Stimulated activated naive CD8-positive, alpha-beta T cell treated with anti-CD3 and anti-CD28 coated beads, Interleukin-15, Interleukin-2, amounts not matched to agents 100 ng/mL and 50 ng/mL, for 24 hours (primary cell): ENCODE measurements around the gene G6PD.
A peak's percentile ranks its signal among the peaks of the same experiment; 100 is the strongest.
"Not testable (repeated sequence)": the region's sequence is repeated elsewhere in the genome, so short reads cannot be mapped to it uniquely, and the experiment has no call there.

Experiments used
- H3K27ac Mint-ChIP-seq: one replicate; pipeline ENCODE4 v1.8.0; 2021; ENCODE audit warnings: mild to moderate bottlenecking, mixed read lengths
- H3K27me3 Mint-ChIP-seq: one replicate; pipeline ENCODE4 v1.8.0; 2021; ENCODE audit warnings: mixed read lengths
- H3K36me3 Mint-ChIP-seq: one replicate; pipeline ENCODE4 v1.8.0; 2021; ENCODE audit warnings: low read depth, mixed read lengths
- H3K4me1 Mint-ChIP-seq: one replicate; pipeline ENCODE4 v1.8.0; 2021; ENCODE audit warnings: low read depth, mixed read lengths
- H3K4me3 Mint-ChIP-seq: one replicate; pipeline ENCODE4 v1.8.0; 2021; ENCODE audit warnings: mild to moderate bottlenecking, mixed read lengths
- H3K9me3 Mint-ChIP-seq: one replicate; pipeline ENCODE4 v1.8.0; 2021; ENCODE audit warnings: mixed read lengths

Gene G6PD

DNA sequence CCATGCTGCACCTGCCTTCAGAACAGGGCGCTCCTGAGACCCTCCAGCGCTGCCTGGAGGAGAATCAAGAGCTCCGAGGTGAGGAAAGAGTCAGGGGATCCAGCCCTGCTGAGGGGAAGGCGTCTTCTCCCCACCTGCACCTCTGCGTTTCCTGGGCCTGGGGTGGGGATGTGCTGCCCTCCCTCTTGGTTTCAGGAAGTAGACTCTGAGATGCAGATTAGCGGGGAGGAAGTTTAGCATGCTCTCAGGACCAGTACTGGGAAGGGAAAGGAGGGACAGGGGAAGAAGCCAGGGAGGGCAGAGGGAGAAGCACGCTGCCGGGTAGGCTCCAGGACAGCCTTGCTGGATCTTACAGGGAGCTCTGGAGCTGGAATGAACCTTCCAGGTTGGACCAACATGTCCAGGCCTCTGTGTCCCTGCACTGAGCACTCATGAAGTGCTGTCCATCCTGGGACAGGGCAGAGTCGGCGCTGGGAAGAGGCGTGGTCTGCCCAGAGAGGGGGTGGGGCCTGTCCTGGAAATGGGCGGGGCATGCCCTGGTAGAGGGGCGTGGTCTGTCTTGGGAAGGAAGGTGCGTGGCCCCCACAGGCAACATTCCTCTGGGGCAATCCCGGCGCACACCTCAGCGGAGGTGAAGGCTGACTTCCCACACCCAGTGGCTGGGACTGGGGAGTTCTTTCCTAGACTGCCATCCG is 5.6 kb upstream of the G6PD start:
- H3K4me1 Mint-ChIP-seq, result peaks cover 29% of the 10 kb centered on the region
- not testable (repeated sequence) for H3K27me3 Mint-ChIP-seq, H3K4me3 Mint-ChIP-seq, H3K27ac Mint-ChIP-seq, H3K9me3 Mint-ChIP-seq
- peaks cover 26% of the 10 kb centered on the region for H3K36me3 Mint-ChIP-seq

DNA sequence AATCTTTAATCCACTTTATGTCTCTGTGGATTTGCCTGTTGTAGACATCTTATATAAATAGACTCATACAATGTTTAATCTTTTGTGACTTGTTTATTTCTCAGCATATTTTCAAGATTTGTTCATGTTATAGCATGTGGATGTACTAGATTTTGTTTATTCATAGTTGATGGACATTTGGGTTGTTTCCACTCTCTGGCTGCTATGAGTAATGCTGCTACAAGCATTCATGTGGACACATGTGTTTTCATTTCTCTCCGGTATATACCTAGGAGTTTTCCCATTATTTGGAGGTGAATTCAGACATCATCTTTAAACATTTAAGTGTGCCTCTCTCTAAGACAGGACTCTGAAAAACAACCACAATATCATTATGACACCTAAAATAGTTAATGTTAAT is 3.1 kb upstream of the G6PD start:
- peak overlapping the region; percentile 89 for H3K27ac Mint-ChIP-seq
- peaks cover 27% of the 10 kb centered on the region for H3K36me3 Mint-ChIP-seq
- peak overlapping the region; percentile 67 for H3K4me3 Mint-ChIP-seq
- peaks cover 44% of the 10 kb centered on the region for H3K4me1 Mint-ChIP-seq
- no peaks in the 10 kb centered on the region for H3K9me3 Mint-ChIP-seq
- H3K27me3 Mint-ChIP-seq, result no peaks in the 10 kb centered on the region

DNA sequence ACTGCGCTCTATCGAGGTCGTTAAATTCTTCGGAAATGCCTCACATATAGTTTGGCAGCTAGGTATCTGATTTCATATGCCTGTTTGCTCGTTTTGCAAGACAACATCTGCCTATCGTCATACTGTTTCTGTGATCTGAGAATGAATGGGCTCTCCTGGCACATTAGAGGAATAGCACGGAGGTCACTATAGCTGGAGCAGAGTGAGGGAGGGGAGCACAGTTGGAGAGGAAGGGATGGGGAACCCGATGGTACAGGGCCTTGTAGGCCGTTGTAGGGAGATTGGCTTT is 1.3 kb upstream of the G6PD start:
- Mint-ChIP-seq H3K27ac (peak overlapping the region; percentile 96), H3K27me3 (no peaks in the 10 kb centered on the region), H3K4me1 (peaks cover 53% of the 10 kb centered on the region), H3K4me3 (peak overlapping the region; percentile 99), H3K36me3 (peaks cover 31% of the 10 kb centered on the region), H3K9me3 (no peaks in the 10 kb centered on the region)

DNA sequence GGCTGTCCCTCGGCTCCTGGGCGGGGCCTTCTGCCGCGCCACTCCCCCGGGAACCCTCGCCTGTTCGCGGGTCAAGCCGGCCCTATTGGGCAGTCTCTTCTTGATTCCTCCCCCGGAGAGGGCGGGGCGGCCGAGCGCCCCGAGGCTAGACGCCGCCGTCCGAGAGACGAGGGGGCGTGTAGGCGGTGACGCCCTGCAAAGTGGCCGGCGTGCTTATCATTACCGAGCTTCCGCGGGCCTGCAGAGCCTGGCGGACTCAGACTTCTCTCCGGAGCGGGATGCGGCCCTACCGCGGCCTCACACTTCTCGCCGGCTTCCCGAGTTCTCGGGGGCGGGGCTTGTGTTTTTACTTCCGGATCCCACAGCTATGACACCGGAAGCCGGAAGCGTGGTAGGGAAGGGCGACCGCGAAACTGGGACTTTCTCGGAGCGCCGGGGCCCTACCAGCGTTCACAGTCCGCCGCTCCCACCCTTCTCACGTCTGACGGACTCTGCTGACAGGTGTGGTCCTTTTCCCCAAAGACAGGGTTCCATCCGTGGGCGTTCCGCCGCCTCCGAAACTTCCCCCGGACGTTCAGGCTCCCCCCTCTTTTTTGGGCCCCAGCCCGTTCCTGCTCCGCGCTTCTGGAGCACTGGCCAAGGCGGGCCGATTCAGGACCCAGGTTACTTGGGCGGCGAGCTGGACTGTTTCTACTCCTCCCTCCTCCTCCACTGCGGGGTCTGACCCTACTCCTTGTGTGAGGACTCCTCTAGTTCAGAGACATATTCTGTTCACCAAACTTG is 790 bp upstream of the G6PD start, which contains the start of gene IKBKG:
TSS of gene IKBKG (plus strand) at position 376 of the 783 bp plus-strand sequence. CDS start 4,383 bp downstream, outside the sequence.
- H3K36me3 Mint-ChIP-seq, result peaks cover 35% of the 10 kb centered on the region
- H3K27ac Mint-ChIP-seq, result peak within 1 kb of the TSS; percentile 96
- peaks cover 58% of the 10 kb centered on the region for H3K4me1 Mint-ChIP-seq
- H3K9me3 Mint-ChIP-seq, result no peaks in the 10 kb centered on the region
- H3K4me3 Mint-ChIP-seq, result peak within 1 kb of the TSS; percentile 99
- H3K27me3 Mint-ChIP-seq, result no peaks in the 10 kb centered on the region

DNA sequence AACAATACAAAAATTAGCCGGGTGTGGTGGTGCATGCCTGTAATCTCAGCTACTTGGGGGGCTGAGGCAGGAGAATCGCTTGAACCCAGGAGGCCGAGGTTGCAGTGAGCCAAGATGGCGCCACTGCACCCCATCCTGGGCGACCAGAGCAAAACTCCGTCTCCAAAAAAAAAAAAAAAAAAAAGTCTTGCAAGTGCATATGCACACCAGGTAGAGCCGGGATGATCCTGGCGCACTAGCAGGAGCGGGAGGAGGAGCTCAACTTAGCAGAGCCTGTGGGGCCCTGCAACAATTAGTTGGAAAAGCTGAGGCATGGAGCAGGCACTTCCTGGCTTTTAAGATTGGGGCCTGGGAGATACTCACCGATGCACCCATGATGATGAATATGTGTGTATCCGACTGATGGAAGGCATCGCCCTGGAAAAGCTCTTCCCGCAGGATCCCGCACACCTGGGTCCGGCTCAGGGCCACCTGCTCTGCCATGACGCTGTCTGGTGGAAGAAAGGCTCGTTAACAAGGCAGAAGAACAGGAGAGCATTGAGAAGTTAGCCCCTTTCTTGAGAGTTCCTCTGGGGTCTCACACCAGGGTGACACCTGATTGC is 872 bp downstream of the G6PD start:
- Mint-ChIP-seq H3K4me3 (peak overlapping the region; percentile 81), H3K9me3 (no peaks in the 10 kb centered on the region), H3K4me1 (peaks cover 63% of the 10 kb centered on the region), H3K36me3 (peaks cover 31% of the 10 kb centered on the region), H3K27ac (no peak overlapping the region), H3K27me3 (no peaks in the 10 kb centered on the region)

DNA sequence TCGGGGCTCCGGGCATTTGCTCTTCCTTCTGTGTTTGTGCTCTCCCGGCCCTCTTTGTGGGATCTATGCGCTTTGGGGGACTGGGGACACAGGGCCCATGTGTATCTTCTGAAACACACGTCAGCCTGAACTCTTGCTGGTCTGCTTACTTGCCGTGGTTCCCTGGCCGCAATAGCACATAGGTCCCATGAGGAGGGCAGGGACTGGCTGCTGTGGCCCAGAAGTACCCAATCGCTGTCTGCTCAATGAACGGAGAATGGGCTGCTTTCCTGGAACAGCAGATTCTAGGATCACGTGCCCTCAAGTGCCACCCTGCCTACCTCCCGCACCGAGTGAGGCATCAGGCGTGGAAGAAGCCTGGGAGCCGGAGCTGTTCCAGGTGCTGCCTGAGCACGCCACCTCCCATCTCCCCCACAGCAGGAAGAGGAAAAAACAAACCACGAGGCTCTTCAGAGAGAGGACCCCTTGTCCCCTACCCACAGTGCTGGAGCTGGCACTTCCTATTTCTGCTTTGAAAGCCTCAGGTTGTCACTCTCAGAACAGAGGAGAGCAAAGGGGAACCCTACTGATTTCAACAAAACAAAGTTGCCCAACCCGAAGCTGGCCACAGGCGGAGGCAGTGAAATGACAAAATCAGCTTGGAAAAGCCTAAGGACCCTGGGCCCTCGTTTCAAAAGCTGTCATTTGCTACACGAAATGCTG is 3.8 kb downstream of the G6PD start:
- Mint-ChIP-seq H3K9me3 (no peaks in the 10 kb centered on the region), H3K4me1 (peaks cover 61% of the 10 kb centered on the region), H3K4me3 (peak overlapping the region; percentile 87), H3K27ac (peak overlapping the region; percentile 97), H3K36me3 (peaks cover 22% of the 10 kb centered on the region), H3K27me3 (no peaks in the 10 kb centered on the region)

DNA sequence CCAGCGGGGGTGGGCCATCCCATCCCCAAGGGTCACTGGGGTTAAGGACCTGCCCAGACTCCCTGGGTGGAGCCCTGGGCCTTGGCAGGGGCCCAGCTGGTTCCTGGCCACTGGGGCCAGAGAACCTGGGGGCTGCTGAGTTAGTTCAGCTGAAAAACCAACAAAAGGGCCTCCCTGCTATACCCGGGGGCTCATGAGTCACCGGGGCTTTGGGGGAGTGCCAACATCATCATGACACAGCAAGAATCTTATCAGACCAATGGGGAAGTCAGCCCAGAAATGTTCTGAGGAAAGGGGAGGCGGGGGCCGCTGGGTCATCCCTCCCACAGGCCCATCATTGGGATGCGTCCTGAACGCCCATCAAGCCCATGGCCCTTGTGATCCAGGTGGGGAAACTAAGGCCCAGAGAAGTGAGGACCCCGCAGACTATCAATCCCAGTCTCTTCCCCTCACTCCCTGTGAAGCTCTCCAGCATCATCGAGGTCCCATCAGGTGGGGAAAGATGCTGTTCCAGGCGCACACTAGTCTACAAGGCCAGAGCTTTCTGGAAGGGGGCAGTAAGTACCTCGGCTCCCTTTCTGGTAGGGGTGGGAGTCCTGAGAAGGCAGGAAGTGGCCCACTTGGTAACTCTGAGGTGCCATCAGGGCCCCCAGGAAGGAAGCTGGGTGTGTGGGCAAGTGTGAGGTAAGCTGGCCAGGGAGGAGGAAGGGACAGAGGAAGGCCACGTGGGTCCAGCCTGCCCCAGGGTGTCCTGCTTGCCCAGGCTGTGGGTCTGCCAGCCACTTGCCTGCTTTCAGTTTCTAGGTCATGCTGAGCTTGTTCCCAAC is 4.5 kb downstream of the G6PD start:
- H3K4me3 Mint-ChIP-seq, result peak overlapping the region; percentile 87
- no peaks in the 10 kb centered on the region for H3K9me3 Mint-ChIP-seq
- peaks cover 21% of the 10 kb centered on the region for H3K36me3 Mint-ChIP-seq
- H3K27ac Mint-ChIP-seq, result peak overlapping the region; percentile 97
- no peaks in the 10 kb centered on the region for H3K27me3 Mint-ChIP-seq
- H3K4me1 Mint-ChIP-seq, result peaks cover 64% of the 10 kb centered on the region

DNA sequence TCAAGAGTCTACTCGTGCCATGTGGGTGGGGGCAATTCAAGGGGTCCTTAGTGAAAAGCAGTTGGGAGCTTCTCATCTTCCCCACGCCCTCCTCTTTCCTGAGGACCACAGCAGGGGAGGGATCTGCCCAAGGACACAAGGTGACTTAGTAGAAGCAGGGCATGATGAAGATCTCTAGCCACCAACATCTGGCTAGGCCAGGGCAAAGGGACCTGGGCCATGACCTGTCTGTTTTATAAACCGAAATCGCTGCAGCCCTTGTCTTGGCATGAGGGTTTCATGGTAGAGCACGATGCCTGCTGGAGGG is 5.1 kb downstream of the G6PD start:
- no peaks in the 10 kb centered on the region for H3K27me3 Mint-ChIP-seq
- H3K4me1 Mint-ChIP-seq, result peaks cover 64% of the 10 kb centered on the region
- H3K36me3 Mint-ChIP-seq, result peaks cover 21% of the 10 kb centered on the region
- no peak overlapping the region for H3K4me3 Mint-ChIP-seq
- peak overlapping the region; percentile 97 for H3K27ac Mint-ChIP-seq
- H3K9me3 Mint-ChIP-seq, result no peaks in the 10 kb centered on the region

DNA sequence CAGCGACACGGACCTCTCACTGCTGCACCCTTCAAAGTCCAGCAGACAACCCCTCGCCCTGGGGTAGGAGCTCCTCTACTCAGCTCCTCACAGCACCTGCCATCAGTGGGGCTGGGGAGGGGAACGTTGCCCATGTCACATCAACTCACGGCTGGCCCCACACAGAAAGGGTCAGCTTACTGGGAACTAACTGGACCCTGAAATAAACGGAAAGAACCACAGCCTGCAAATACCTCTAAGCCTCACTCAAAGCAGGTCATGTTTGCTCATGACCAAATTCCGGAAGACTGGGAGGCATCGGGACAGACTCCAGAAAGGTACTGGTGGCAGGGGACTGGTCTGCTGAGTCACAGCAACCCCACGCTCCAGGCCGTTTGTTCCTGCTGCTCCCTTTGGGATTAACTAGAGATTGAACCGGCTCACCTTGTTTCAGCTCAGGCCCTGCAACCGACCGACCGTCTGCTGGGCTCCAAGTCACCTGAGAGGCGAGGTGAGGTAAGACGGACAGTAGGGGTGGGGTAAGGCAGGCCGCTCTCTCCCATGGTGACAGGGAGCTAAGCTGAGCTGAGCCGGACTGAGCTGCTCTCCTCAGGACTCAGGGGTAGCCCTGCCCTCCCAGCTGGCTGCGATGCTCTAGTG is 5.6 kb downstream of the G6PD start:
- Mint-ChIP-seq H3K27ac (peak overlapping the region; percentile 97), H3K36me3 (peaks cover 21% of the 10 kb centered on the region), H3K27me3 (no peaks in the 10 kb centered on the region), H3K4me1 (peaks cover 59% of the 10 kb centered on the region), H3K9me3 (no peaks in the 10 kb centered on the region), H3K4me3 (no peak overlapping the region)

DNA sequence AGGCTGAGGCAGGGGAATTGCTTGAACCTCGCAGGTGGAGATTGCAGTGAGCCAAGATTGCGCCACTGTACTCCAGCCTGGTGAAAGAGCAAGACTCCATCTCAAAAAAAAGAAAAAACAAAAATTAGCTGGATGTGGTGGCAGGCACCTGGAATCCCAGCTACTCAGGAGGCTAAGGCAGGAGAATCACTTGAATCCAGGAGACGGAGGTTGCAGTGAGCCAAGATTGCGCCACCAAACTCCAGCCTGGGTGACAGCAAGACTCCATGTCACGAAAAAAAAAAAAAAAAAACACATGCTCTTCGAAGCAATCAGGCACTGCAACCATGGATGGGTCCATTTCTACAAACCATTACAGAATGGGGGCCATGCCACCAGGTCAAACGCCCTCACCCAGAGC is 6.3 kb downstream of the G6PD start:
- H3K4me1 Mint-ChIP-seq, result peaks cover 54% of the 10 kb centered on the region
- H3K36me3 Mint-ChIP-seq, result peaks cover 21% of the 10 kb centered on the region
- not testable (repeated sequence) for H3K4me3 Mint-ChIP-seq, H3K9me3 Mint-ChIP-seq, H3K27me3 Mint-ChIP-seq
- peak overlapping the region; percentile 61 for H3K27ac Mint-ChIP-seq

DNA sequence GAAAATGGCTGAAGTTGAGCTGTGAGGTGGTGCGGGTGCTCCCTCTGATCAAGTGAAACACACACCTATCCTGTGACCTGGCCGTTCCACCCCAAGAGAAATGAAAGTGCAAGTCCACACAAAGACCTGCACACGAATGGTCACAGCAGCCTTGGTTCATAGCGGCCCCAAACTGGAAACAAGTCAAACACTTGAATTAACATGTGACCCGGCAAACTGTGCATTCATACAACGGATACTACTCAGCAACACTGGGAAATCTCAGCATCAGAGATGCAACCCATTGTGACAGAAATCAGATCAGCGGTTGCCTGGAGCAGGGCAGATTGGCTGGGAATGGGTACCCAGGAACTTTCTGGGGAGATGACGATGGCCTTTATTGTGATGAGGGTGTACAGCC is 7.6 kb downstream of the G6PD start:
- Mint-ChIP-seq H3K27ac (peak overlapping the region; percentile 70), H3K4me3 (no peak overlapping the region), H3K4me1 (peaks cover 44% of the 10 kb centered on the region)

DNA sequence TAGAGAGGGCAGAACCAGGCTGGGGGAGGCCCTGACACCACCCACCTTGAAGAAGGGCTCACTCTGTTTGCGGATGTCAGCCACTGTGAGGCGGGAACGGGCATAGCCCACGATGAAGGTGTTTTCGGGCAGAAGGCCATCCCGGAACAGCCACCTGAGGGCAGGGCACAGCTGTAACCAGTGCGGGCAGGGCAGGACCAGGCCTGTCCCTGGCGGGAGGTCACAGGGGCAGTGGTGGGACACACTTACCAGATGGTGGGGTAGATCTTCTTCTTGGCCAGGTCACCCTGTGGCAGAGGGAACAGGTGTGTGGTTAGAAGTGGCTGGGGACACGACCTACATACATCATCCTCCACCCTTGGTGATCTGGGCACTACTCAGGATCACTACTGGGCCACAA is 10.8 kb downstream of the G6PD start:
- Mint-ChIP-seq H3K4me1 (peaks cover 18% of the 10 kb centered on the region), H3K27ac (no peak overlapping the region), H3K36me3 (peaks cover 8% of the 10 kb centered on the region), H3K9me3 (no peaks in the 10 kb centered on the region), H3K27me3 (no peaks in the 10 kb centered on the region), H3K4me3 (no peak overlapping the region)

More for the DNA sequence above, 7.6 kb downstream of the G6PD start:
- Mint-ChIP-seq H3K36me3 (peaks cover 13% of the 10 kb centered on the region), H3K9me3 (no peaks in the 10 kb centered on the region), H3K27me3 (no peaks in the 10 kb centered on the region)

DNA sequence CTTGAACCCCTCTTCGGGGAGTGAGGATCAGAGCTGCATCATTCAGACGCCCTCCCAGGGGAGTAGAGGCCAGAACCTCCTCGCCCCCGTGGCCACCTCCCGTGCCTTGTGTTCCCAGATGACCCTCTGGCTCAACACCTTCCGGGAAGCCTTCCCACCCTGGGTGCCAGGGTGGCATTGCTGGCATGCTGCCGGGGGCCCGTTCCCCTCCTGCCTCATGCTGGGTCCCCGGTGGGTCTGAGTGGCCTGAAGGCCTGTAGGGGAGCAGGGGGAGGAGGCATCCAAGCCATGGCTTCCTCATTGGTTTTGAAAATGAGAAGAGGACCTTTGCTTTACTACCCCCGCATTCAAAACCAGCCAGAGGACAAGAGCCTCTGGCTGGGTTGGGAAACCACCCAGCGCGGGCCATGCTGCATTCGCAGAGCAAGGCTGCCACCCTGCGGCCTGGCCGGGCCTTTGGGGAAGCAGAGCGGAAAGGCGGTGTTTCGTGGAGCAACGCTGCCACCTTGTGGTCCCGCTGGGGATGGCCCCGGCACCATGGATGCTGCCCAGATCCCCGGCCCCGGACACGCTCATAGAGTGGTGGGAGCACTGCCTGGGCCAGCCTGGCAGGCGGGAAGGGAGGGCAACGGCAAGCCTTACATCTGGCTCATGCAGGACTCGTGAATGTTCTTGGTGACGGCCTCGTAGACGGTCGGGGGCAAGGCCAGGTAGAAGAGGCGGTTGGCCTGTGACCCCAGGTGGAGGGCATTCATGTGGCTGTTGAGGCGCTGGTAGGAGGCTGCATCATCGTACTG is 11.9 kb downstream of the G6PD start:
- no peak overlapping the region for H3K4me3 Mint-ChIP-seq
- no peaks in the 10 kb centered on the region for H3K9me3 Mint-ChIP-seq
- peaks cover 18% of the 10 kb centered on the region for H3K4me1 Mint-ChIP-seq
- no peaks in the 10 kb centered on the region for H3K27me3 Mint-ChIP-seq
- H3K36me3 Mint-ChIP-seq, result peaks cover 4% of the 10 kb centered on the region
- H3K27ac Mint-ChIP-seq, result no peak overlapping the region
